GM21423 (cell line): ENCODE data around the gene ARL15.
A peak's percentile ranks its signal among the peaks of the same experiment; 100 is the strongest.
"Not testable (repeated sequence)": the region's sequence is repeated elsewhere in the genome, so short reads cannot be mapped to it uniquely, and the experiment has no call there.

Experiments
- ATAC-seq: cut with Tn5 transposase; IDR thresholded peaks from one replicate; pipeline ENCODE4 v1.9.1; 2021; ENCODE audit warnings: mild to moderate bottlenecking, moderate library complexity; ENCODE audit not compliant: unreplicated experiment

The ARL15 gene

DNA sequence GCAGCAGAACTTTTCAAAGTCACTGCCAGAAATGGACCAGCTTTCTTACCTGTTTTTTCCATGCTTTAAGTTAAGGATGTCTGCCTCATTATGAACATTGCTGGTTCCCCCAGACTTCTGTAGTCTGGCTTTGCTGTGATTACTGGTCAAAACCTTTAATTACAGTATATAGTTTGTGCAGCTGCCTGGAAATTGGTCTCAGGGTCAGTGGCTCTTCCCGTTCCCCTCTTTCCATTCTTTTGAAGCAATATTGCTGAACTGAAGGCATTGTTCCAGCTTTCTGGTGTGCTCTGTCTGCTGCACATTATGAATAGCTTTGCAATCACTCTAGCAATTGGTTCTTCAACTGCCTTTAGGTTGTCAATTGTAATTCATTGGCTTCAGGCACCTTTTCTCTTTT is 206.5 kb downstream of the ARL15 start:
- ATAC-seq, result no peak

DNA sequence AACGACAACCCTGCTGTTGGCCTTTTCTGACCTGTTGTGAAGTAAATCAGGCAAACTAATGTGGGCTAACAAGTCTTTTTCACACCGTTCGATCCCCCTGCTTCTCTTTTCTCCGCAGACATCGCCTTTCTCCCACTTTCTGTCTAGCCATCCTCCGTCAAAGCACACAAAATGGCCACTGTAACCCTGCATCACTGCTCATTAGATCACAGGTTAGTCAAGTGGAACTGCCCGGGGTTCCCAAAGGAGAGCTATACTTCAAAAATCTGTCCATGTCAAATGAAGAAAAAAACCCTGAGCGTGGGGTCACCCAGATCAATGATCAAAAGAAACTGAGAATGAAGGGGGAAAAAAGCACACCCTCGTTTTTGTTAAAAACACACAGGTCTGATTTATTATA is 212.1 kb downstream of the ARL15 start:
- no peak for ATAC-seq

DNA sequence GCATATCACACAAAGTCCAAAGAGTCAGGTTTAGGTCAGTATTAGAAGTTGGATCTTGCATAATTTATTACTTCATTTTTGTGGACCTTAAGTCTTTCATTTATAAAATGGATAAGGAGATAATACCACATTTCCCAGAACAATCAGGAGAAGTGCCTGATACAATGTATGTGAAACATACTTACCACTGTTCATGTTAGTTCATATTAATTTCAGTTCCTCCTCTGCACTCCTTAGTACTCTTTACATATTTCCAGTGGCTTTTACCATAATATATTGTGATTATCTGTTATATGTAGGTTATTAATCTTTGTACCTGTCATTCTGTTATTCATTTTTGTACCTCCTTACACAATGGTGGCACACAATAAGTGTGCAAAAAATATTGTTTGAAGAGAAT is 214.4 kb downstream of the ARL15 start:
- no peak for ATAC-seq

DNA sequence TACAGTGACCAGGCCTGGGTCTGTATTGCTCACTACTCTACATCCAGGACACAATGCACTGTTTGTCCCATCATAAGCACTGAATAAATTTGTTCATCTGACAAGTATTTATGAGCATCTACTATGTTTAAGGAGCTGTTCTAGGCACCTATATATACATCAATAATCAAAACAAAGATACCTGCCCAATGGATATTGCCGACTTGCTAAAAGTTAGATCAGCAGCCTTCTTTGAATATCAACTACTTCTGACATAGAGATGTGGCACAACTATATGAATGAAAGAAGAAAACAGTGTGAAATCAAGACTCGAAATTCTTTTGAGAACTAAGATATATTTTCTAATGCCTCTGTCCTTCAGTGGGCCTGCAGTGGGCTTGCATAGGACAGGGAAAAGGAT is 215.7 kb downstream of the ARL15 start:
- ATAC-seq, result no peak

DNA sequence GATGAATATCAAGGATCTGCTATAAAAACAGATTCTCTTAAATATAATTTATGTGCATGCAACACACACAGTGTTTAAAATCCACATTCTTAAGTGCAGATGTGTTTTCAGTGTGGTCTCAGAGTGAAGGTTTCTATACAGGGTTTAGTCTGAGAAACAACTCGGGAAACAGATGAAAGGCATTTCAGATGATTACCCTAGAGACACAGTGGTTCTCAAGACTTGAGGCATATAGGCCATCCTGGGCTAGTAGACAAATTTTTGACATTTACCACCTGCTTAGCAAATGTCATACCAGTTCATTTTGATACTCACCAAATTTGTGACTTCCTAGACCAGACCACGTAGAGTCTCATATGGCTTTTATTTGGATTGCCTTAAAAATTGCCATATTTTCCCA is 216.5 kb downstream of the ARL15 start:
- peak; percentile 55 for ATAC-seq

DNA sequence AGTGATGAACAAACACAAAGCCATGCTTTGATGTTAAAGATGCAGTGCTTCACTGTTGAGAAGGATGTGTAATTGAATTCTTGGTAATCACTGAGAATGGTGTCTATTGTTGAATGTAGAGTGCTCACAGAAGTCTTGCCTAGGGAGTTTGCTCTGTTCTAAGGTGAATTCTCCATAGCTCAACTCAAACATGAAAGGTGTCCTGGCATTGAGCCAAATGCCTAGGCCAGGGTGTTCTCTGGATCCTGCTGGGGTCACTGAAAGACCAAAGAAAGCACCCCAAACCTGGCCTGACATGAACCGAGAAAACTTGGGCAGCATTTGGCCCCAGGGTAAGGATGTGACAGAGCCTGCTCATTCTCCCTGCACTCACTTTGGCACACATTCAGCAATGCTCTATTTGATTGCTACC is 217.3 kb downstream of the ARL15 start:
- ATAC-seq, result no peak

DNA sequence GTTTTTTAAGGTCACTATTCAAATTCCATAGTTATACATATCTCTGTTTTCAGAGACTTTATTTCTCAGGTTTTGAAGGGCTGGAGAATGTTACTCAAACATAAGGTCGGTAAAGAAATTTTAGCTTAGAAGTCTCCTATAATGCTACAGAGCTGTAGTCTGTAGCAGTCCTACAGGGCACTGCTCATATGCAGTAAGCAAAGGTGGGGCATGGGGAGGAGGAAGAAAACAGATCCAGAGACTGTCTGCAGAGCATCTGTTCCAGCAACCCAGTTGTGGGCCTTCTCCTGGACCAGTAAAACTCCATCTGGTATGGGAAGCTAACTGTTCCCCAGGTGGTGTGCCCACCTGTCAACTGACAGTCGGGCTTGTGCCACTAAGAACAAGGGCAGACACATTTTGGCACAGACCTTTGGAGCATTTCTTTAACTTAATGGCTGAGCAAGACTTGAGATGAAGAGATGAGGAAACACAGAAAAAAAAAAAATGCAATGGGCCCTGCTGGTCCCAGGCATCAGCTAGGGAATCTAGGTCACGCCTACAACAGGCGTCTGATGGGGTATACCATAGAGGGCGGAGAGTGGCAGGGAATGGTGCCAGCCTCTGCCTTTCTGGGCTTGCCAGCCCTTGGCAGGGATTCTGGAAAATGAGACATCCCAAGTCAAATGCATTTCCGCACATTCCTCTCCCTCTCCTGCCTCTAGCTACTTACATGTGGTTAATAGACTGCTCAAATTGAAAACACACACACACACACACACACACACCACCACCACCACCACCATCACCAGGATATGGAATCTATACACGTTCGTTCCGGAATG is 218.9 kb downstream of the ARL15 start:
- ATAC-seq, result no peak

DNA sequence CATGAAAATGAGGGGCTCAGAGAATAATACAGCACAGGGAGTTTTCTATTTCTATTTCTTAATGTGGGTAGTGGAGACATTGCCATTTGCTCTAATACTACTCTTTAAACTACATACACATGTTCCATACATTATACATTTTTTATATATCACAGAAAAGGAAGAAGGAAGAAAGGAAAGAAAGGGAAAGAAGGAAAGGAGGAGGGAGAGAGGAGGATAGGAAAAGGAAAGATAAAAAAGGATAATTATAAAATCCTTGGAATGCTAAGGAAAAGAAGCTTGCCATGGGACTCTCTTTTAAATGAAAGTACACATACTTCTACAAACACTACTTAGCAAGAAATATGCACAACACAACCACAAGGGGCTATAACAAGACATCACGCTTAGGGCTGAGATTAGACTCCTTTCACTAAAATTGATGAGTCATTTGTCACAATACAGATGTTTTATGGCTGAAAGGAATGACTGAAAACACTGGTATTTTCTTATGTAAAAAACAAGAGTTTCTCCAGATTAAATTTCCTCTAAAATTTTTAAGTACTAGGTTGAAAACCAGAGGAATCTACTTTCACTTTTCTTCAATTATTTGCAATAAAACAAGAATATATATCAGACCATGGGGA is 219.8 kb downstream of the ARL15 start:
- ATAC-seq, result no peak

DNA sequence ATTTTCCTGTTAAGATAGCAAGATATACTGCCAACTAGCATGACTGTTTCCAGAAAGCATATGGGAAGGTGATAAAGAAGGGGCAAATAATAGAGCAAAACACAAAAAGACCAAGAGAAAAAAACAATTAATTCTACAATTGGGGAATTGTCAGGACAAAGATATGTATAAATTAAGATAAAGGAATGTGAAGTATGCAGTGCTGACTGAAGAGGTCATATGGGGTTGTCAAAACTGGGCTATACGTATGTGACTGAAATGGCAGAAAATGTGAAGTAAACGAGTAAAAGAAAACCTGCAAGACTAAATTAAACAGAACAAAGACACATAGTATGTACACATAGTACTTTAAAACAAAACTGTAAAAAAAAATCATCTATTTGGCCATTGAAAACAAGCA is 222.3 kb downstream of the ARL15 start:
- ATAC-seq, result no peak

DNA sequence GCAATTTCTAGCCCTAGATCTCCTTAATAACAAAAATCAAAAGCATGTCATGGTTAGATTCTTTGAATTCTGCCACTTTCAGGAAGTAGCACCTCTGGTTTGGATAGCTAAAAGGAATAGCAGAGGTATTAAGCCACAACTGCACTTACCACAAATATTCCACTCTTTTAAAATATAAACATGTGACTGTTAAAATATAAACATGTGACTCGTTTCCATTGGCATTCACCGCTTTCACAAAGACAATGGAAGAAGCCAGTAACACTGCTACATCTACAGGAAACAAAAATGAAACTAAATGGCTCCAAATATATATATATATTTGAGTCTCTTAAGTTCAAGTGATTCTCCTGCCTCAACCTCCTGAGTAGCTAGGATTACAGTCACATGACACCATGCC is 222.9 kb downstream of the ARL15 start:
- ATAC-seq, result no peak

DNA sequence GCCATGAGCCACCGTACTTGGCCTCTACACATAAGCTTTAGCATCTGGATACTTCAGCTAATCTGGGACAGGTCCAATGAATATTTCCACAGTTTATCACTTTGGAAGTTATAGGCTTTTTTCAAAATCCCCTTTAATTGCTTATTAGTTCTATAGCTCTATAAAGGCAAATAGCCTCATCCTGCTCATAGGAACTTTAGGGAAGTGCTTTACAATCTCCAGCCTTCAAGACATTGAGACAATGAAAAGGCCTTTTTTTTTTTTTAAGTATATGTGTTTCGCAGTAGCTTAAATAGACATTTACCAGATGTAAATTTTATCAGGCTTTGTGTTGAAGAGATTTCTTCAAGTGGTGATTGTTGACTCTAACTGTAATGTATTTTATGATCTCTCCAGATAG is 224.2 kb downstream of the ARL15 start:
- no peak for ATAC-seq

DNA sequence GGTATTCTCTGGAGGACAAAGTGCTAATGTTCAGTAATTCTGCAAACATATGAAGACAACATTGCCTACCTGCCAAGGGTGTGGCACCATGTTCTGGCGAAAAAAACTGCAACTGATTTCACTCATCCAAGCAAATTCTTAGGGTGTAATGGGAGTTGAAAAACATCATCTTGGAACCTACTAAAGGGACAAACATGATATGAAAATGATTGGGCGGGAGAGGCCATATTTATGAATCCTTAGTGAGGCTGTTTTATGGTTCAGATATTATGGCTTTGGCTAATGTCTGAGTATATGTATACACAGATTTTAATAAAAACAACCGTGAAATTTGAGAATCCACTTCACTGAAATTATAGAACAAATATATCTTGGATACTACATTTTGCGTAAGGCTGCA is 225.7 kb downstream of the ARL15 start:
- ATAC-seq, result no peak

DNA sequence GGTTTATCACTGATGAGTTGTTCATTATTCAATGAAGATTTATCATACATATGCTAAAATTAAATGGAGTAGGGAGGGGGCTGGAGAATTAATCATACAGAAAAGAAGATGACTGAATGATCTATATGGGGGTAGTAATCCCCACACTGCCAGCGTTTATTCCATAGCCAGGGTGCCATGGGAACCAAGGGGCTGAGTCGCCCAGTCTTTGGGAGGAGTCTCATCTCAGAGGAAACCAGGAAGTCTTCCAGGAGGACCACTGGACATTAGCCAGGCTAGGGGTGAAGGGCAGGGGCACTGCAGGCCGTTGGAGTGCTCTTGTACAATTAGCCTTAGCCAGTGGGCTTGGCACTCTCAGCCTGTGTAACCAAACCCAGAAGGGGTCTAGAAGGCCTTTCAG is 226.5 kb downstream of the ARL15 start:
- ATAC-seq, result no peak

DNA sequence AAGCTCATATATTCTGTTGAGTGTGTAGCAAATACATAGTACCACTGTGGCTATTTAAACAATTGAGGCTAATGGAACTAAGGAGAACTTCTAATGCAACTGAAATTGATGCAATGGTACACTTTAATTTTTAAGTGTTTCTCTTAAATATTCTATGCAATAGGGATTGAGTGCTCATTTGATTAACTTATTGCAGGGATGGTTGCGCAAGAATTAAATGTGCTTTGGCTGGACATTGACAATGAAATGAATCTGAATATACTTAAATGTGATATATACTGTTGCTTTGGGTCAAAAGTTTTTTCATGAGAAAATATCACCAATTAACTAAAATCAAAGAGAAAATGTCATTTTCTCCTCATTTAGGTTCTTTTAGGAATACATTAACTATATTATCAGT is 227.1 kb downstream of the ARL15 start:
- no peak for ATAC-seq

DNA sequence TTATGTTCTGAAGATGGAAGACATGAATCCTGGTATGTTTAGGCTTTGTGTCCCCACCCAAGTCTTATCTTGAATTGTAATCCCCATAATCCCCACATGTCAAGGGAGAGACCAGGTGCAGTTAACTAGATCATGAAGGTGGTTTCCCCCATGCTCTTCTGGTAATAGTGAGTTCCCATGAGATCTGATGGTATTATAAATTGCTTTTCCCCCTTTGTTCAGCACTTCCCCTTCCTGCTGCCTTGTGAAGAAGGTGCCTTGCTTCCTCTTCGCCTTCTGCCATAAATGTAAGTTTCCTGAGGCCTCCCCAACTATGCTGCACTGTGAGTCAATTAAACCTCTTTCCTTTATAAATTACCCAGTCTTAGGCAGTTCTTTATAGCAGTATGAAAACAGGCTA is 229.0 kb downstream of the ARL15 start:
- no peak for ATAC-seq

DNA sequence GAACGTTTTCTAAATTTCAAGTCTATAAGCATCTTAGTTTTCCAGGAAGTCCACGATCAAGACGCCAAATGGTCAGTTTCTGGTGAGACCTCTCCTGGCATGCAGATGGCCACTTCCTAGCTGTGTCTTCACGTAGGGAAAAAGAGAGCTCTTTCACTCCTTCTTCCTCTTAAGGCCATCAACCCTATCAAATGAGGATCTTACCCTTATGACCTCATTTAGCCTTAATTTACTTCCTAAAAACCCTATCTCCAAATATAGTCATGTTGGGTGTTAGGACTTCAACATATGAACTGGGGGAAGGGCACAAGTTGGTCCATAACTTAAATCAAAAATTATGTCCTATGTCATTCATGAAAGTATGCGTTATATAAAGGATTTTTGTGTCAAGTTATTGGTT is 229.5 kb downstream of the ARL15 start:
- no peak for ATAC-seq

DNA sequence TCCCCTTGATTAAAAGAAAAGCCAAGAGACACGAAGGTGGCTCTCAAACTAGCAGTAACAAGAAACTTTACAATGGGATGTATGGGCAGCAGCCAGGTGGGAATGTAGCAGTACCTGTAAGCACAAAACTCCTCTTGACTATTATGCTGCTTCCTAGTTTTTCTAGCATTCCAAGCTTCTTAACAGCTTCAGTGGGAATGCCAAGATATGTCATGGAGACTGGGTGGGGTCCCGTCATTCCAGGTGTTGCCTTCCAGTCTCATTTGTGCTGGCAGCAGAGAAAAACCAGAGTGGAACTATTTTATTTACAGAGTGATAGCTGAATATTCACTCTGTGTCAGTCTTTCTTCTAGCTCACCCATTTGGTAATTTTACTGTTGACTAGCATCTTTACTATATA is 236.6 kb downstream of the ARL15 start:
- ATAC-seq, result no peak

DNA sequence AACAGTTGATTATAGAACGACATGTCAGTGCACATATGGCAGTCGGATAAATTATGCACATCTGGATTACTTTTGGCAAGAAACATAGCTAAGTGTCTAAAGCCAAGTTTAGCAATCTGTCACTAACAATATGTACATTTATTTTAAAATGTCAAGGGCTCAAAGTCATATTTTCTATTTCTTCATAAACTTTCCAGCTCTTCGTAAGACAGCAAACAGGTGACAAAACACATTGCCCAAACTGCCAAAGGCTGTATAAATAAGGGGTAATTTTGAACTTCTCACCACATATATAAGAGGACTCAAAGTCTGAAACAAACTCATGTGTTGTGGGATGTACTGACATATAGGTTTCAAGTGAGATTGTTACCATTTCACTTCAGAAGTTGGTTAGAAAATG is 237.2 kb downstream of the ARL15 start:
- ATAC-seq, result no peak

DNA sequence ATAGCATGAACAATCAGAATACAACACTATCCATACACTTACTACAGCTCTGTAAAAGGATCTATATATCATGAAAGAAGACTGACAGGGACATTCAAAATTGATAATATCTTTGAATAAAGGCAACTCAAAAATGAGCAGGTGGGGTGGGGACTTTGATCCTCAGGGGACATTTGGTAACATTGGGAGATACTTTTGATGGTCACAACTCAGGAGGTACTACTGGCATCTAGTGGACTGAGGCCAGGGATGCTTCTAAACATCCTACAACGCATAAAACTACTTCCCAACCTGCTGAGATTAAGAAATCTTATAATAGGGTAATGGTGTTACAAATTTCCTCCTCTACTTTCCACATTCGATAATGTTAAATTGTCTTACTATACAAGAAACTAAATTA is 243.9 kb downstream of the ARL15 start:
- no peak for ATAC-seq

DNA sequence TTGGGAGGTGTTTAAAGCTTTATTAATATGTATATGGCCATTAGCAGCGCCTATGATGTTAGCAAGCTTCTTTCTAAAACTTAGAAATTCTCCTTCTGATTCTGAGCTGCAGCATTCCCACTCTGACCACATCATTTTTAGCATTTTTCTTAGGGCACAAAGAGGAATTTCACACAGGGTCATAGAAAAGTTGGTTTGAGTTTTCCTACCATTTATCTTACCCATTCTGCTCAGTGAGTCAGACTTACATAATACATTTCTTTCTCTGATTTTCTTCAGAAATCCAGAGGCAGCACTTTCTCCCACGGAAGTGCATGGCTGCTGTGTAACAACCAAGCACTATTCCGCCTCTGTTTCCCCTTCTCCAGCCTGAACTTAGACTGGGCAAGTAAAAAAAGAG is 246.6 kb downstream of the ARL15 start:
- no peak for ATAC-seq

DNA sequence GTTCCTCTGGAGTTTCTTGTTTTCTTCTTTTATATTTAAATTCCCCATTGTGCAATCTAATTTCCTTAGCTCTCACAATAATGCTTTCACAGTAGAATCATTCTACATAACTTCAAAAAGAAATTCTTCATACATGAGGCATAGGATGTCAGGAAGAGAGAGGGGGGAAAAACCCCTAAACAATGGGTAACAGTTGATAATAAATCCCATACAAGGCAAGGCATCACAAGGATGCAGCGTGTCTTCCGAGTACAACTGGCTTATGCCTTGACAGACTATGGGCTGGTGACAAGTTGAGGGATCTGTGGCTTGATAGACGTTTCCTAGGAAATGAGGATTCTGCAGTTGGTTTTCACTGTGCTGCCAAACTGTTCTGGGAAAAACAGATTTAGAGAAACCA is 247.4 kb downstream of the ARL15 start:
- ATAC-seq, result no peak

DNA sequence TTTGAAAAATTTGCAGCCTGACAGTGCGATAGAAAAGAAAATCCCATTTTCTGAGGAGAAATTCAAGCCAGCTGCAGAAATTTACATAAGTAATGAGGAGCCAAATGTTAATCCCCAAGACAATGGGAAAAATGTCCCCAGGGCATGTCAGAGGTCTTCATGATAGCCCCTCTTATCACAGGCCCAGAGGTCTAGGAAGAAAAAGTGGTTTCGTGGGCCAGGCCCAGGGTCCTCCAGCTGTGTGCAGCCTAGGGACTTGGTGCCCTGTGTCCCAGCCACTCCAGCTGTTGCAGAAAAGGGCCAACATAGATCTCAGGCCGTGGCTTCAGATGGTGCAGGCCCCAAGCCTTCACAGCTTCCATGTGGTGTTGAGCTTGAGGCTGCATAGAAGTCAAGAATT is 249.5 kb downstream of the ARL15 start:
- ATAC-seq, result not testable (repeated sequence)

DNA sequence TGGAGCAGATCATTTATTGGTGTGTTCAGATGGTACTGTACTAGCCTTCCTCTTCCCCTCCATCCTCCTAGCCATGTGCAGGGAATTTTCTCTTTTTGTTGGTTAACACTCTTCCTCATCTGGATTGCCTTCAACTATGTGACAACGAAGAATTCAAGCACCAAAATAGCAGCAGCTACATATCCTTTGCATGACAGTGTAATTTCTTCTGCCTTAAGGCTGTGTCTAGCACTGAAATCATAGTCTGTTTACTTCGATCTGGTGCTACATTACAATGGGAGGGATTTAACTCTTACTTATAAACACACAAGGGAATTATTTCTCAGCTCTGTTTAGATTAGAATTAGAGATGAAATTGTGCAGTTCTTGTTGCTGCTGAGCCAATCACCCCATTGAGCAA is 260.4 kb downstream of the ARL15 start:
- no peak for ATAC-seq
